Measurements from ENCODE around the gene LAMC1. TPM values are rescaled to one million over a fixed set of nuclear protein-coding genes. Genes with fewer than 3 reads are reported as not detected.

The LAMC1 gene
- total RNA-seq, 2 experiments from 2014 or later = not detected

DNA sequence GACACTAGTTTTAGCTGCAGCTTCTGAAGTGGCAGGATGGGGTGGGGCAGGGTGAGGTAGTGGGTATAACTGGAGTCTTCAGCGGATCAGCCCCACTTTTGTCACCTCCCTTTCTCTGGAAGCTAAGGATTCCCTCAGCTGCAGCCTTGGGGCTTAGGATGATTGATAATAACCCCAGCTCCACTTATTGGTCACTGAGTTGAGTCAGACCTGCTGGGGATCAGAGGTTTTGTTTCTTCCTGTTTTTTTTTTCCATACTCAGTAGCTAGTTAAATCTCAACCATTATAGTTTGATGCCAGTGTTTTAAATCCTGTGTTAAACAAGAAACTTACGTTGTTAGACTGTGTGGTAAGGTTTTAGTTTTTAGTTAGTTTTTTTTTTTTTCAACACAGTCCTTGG is 57.2 kb downstream of the LAMC1 start:
- Mint-ChIP-seq H3K4me1 (no peaks in the 10 kb centered on the region), H3K36me3 (ENCODE audit: low read depth) (no peaks in the 10 kb centered on the region), H3K27me3 (peaks cover 14% of the 10 kb centered on the region), H3K27ac (no peak overlapping the region), H3K9me3 (no peaks in the 10 kb centered on the region), H3K4me3 (no peak overlapping the region)
- no peak for DNase-seq
- CTCF ChIA-PET = interaction anchor here (1.2 kb wide), 1 partner anchor 13 kb away, joined by 3 read pairs; no protein-coding TSS in a partner anchor
- POLR2A ChIA-PET = no interaction called here

DNA sequence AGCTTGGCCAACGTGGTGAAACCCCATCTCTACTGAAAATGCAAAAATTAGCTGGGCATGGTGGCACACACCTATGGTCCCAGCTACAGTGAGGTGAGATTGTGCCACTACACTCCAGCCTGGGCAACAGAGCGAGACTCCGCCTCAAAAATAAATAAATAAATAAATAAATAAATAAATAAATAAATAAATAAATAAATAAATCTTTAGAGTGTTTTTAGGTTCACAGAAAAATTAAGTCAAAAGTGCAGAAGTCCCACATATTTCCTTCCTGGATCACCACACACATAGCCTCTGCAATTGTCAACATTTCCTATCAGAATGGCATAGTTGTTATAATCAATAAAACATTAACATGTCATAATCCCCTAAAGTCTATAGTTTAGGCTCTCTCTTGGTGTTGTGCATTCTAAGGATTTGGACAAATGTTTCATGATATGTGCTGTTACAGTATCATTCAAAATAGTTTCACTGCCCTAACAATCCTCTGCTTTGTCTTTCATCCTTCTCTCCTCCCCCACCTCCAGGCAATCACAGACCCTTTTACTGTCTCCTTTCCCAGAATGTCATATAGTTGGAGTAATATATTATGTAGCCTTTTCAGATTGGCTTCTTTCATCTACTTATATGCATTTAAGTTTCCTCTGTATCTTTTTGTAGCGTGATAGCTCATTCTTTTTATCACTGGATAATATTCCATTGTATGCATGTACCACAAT is 58.3 kb downstream of the LAMC1 start:
- no peak for DNase-seq
- no peaks in the 10 kb centered on the region for H3K36me3 Mint-ChIP-seq (ENCODE audit: low read depth)
- no peaks in the 10 kb centered on the region for H3K9me3 Mint-ChIP-seq
- H3K27ac Mint-ChIP-seq = no peak overlapping the region
- H3K4me3 Mint-ChIP-seq = no peak overlapping the region
- H3K27me3 Mint-ChIP-seq = peaks cover 13% of the 10 kb centered on the region
- H3K4me1 Mint-ChIP-seq = no peaks in the 10 kb centered on the region
- ChIA-PET POLR2A (no interaction called here), CTCF (no interaction called here)

DNA sequence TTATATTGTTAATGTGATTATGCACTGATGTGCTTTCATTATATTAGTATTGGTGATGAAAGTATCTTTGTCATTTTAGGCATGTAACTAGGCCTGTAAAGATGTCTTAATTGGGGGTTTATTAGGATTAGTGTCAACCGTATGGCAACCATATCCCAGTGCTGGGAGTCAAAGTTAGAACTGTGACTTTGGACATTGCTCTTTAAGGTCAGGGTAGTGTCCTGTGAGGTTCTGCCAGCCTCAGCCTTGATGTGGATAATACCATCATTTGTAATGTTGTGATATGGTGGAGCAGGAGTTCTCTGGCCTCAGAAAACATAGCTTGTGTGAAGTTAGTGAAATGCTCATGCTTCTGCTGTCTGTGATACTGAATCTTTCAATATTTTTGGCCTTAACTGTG is 59.4 kb downstream of the LAMC1 start:
- Mint-ChIP-seq H3K27me3 (peaks cover 10% of the 10 kb centered on the region), H3K4me1 (no peaks in the 10 kb centered on the region), H3K9me3 (no peaks in the 10 kb centered on the region), H3K27ac (no peak overlapping the region), H3K4me3 (no peak overlapping the region), H3K36me3 (ENCODE audit: low read depth) (no peaks in the 10 kb centered on the region)
- POLR2A ChIA-PET = no interaction called here
- DNase-seq = no peak
- CTCF ChIA-PET = no interaction called here

DNA sequence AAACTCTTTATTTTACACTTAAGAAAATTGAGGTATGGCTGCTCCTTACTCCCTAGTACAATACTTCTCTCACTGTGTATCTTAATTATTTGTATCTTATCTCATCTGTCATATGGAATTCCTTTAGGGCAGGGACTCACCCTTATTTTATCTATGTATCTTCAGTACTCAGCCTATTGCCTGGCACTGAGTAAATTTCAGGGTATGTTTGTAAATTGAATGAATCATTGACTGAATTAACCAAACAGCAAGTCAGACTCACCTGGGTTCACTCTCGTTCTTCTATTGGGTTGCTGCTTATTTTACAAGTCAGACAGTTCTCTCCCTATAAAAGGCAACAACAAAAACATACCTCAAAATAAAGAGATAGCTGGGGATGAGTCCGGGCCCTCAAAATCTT is 63.8 kb downstream of the LAMC1 start:
- H3K9me3 Mint-ChIP-seq = no peaks in the 10 kb centered on the region
- ChIA-PET POLR2A (no interaction called here), CTCF (no interaction called here)
- no peaks in the 10 kb centered on the region for H3K36me3 Mint-ChIP-seq (ENCODE audit: low read depth)
- H3K27ac Mint-ChIP-seq = no peak overlapping the region
- no peak for DNase-seq
- H3K4me3 Mint-ChIP-seq = no peak overlapping the region
- no peaks in the 10 kb centered on the region for H3K4me1 Mint-ChIP-seq
- H3K27me3 Mint-ChIP-seq = peaks cover 6% of the 10 kb centered on the region

DNA sequence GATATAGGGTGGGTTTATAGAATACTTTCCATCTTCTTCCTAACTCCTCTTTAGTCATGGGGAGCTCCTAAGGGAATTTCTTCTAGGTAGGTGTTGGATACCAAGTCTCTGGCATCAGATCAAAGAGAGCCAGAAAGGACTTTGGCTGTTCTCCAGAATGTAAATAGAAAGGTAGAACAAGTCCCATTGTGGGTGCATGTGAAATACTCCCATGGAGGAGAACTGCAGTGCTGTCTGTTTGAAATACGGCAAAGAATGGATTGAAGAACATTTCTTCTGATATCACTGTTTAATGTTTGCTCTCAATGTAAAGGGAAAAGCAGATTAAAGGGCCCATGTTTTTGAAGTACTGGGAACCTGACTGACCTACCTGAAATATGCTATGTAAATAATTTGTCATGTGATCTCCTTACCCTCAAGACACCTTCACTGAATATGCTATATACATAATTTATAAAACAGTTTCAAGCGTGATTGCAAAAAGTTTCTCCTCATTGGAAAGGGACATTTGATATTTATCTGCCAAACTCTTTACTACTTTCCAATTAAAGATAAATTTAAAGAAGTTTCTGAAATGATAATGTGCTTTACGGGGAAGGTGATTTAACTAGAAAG is 65.9 kb downstream of the LAMC1 start:
- DNase-seq = no peak
- Mint-ChIP-seq H3K9me3 (no peaks in the 10 kb centered on the region), H3K4me1 (no peaks in the 10 kb centered on the region), H3K4me3 (no peak overlapping the region), H3K27ac (no peak overlapping the region), H3K36me3 (ENCODE audit: low read depth) (no peaks in the 10 kb centered on the region), H3K27me3 (peaks cover 17% of the 10 kb centered on the region)
- ChIA-PET CTCF (interaction anchor here (0.9 to 1.0 kb wide), 2 partner anchors 57 to 65 kb away, joined by 3 read pairs; no protein-coding TSS in a partner anchor), POLR2A (no interaction called here)

DNA sequence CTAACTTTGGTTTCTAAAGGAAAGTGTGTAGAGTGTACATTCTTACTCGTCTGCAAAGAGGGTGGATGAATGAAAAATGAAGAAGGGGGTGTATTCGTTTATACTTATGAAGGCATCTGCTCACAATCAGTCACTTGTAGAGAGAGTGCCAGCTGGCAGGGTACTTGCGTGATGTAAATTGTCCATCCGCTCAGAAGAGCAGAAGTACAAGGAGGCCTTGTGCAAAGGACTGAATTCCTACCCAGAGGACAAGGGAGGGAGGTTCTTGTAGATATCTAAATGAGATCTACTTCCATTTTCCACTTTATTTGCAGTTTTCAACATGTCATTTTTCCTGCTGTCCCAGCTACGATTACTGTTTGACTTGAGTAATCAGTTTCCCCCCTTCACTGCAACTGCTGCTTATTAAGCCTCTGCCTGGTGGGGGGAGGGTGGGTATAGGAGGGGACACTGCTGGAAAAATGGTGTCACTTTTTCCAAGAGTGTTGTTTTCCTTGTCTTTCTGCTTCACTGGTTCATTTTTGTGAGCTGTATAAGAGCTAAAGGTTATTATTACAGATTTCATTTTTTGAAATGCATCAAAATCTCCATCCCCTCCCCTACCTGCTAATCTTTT is 67.3 kb downstream of the LAMC1 start:
- no peaks in the 10 kb centered on the region for H3K4me1 Mint-ChIP-seq
- H3K36me3 Mint-ChIP-seq (ENCODE audit: low read depth) = no peaks in the 10 kb centered on the region

DNA sequence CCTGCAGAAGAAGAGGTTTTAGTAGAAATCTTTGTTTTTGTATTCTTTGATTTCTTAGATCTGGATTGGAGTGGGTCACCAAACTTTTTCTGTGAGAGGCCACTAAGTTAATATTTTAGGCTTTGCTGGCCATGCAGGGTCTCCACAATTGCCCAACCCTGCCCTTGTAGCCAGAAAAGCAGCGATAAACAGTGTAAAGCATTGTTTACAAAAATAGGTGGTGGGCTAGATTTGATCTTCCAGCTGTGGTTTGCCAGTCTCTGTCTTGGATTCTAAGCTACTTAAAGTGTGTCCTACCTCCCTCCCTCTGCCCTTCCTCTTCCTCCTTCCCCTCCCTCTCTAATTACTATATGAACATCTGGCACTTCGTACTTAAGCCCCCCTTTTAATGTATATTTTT is 68.0 kb downstream of the LAMC1 start:
- Mint-ChIP-seq H3K27me3 (peaks cover 20% of the 10 kb centered on the region), H3K4me3 (no peak overlapping the region), H3K36me3 (ENCODE audit: low read depth) (no peaks in the 10 kb centered on the region), H3K27ac (no peak overlapping the region), H3K9me3 (no peaks in the 10 kb centered on the region), H3K4me1 (no peaks in the 10 kb centered on the region)
- ChIA-PET CTCF (no interaction called here), POLR2A (no interaction called here)
- DNase-seq = no peak

More for the DNA sequence above, 67.3 kb downstream of the LAMC1 start:
- POLR2A ChIA-PET = no interaction called here
- Mint-ChIP-seq H3K4me3 (no peak overlapping the region), H3K27me3 (peaks cover 22% of the 10 kb centered on the region), H3K27ac (no peak overlapping the region), H3K9me3 (no peaks in the 10 kb centered on the region)
- no peak for DNase-seq
- CTCF ChIA-PET = interaction anchor here (0.6 to 1.0 kb wide), 2 partner anchors 55 to 59 kb away, joined by 3 to 4 read pairs; no protein-coding TSS in a partner anchor

DNA sequence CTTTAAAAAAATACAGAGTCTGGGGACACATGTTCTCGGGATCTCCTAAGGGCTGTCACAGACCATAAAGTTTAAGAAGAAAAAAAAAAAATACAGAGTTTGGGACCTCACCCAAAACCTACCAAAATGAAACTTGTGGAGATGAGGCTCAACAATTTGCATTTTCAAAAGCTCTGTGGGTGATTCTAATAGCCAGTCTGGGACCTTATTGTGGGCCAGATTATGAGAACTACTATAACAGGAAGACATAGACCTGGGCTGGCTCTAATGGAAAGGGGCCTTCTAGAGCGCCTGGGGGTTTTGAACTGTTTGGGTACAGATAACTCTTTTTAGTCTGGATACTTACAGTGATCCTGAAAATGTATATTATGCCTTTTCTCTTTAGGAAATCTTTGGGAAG is 69.1 kb downstream of the LAMC1 start:
- CTCF ChIA-PET = no interaction called here
- H3K4me1 Mint-ChIP-seq = no peaks in the 10 kb centered on the region
- no peak for DNase-seq
- no peak overlapping the region for H3K4me3 Mint-ChIP-seq
- no peak overlapping the region for H3K27ac Mint-ChIP-seq
- peaks cover 21% of the 10 kb centered on the region for H3K27me3 Mint-ChIP-seq
- H3K36me3 Mint-ChIP-seq (ENCODE audit: low read depth) = no peaks in the 10 kb centered on the region
- POLR2A ChIA-PET = no interaction called here
- no peaks in the 10 kb centered on the region for H3K9me3 Mint-ChIP-seq

DNA sequence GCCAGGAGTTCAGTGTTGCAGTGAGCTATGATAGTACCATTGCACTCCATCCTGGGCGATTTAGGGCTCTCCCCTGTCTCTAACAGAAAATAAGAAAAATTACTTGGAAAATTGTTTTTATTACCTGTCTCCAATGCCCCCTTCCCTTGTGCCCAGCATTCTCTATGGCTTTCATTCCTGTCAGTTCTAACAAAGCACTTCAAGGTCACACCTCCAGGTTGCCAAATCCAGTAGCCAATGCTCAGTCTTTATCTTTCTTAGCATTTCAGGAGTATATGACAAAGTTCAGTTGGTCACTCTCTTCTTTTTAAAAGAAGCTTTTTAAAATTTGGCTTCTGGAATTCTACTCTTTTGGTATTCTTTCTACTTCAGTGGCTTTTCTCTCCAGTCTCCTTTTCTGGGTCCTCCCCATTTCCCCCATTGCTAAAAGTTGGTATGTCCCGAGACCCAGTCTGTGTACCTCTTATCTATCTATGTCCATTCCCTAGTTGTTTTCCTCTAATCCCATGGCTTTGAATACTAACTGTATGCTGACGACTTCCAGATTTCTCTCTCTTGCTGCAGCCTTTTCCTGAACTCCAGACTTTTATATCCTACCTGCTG is 69.9 kb downstream of the LAMC1 start:
- ChIA-PET POLR2A (no interaction called here), CTCF (interaction anchor here (1.3 kb wide), 1 partner anchor 13 kb away, joined by 3 read pairs; no protein-coding TSS in a partner anchor)
- no peak overlapping the region for H3K27ac Mint-ChIP-seq
- no peaks in the 10 kb centered on the region for H3K9me3 Mint-ChIP-seq
- no peak for DNase-seq
- H3K36me3 Mint-ChIP-seq (ENCODE audit: low read depth) = no peaks in the 10 kb centered on the region
- no peaks in the 10 kb centered on the region for H3K4me1 Mint-ChIP-seq
- H3K4me3 Mint-ChIP-seq = no peak overlapping the region
- H3K27me3 Mint-ChIP-seq = peaks cover 21% of the 10 kb centered on the region

DNA sequence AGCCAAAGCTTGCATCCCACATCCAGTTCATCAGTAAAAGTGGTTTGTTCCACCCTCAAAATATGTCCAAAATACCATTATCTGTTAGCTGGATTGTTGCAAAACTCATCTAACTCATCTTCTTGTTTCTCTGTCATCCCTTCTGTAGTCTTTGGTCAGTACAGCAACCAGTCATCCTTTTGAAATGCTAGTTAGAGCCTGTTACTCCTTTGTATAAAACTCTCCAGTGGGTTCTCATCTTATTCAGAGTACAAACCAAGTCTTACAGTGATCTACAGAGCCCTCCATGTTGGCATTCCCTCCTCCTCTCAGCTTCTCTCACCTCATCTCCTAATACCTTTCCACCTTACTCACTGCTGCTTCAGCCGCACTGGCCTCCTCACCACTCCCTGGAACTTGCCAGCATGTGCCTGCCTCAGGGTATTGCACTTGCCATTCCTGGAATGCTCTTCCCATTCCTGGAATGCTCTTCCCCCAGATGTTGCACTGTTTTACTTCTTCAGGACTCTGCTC is 70.6 kb downstream of the LAMC1 start:
- Mint-ChIP-seq H3K4me3 (no peak overlapping the region), H3K36me3 (ENCODE audit: low read depth) (no peaks in the 10 kb centered on the region), H3K4me1 (no peaks in the 10 kb centered on the region), H3K27ac (no peak overlapping the region), H3K9me3 (no peaks in the 10 kb centered on the region), H3K27me3 (peaks cover 21% of the 10 kb centered on the region)
- ChIA-PET POLR2A (no interaction called here), CTCF (interaction anchor here (1.3 kb wide), 1 partner anchor 14 kb away, joined by 3 read pairs; no protein-coding TSS in a partner anchor)
- no peak for DNase-seq

DNA sequence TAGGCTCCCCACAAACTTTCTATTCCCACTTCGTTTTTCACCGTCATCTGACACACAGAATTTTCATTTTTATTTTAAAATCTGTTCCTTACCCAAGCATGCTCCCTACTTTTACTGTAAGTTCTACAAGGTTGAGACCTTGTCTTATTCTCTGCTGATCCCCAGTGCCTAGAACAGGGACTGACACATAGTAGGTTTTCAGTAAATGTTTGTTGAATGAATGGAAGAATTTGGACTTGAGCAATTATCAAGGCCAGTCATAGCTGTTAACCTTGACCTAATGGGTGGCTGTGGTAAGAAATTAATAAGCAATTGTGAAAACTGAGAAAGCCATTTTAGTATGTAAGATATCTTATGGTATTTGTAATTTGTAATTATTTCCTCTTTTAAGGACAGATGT is 71.1 kb downstream of the LAMC1 start:
- Mint-ChIP-seq H3K9me3 (no peaks in the 10 kb centered on the region), H3K27ac (no peak overlapping the region), H3K27me3 (peaks cover 21% of the 10 kb centered on the region), H3K4me3 (no peak overlapping the region), H3K36me3 (ENCODE audit: low read depth) (no peaks in the 10 kb centered on the region), H3K4me1 (no peaks in the 10 kb centered on the region)
- CTCF ChIA-PET = no interaction called here
- no peak for DNase-seq
- POLR2A ChIA-PET = no interaction called here

DNA sequence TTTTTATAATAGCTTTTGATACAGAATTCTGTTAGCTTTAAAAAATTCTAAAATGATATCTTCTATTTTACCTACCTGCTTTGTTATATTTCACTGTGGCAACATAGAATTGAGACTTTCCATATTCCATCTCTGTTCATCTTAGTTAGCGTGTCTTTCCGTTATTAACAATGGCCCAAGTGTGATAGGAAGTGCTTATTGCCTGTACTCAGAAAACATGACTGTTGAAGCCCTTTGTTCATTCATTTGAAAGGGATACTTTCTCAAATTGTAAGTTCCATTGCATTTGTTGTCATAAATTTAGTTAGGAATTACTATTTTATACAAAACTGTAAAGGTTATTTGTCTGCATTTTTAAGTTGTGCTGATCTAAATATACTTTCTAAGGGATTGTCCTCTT is 73.1 kb downstream of the LAMC1 start:
- Mint-ChIP-seq H3K36me3 (ENCODE audit: low read depth) (no peaks in the 10 kb centered on the region), H3K4me3 (no peak overlapping the region), H3K9me3 (no peaks in the 10 kb centered on the region), H3K4me1 (no peaks in the 10 kb centered on the region), H3K27ac (no peak overlapping the region), H3K27me3 (peaks cover 21% of the 10 kb centered on the region)
- ChIA-PET POLR2A (no interaction called here), CTCF (no interaction called here)
- no peak for DNase-seq

DNA sequence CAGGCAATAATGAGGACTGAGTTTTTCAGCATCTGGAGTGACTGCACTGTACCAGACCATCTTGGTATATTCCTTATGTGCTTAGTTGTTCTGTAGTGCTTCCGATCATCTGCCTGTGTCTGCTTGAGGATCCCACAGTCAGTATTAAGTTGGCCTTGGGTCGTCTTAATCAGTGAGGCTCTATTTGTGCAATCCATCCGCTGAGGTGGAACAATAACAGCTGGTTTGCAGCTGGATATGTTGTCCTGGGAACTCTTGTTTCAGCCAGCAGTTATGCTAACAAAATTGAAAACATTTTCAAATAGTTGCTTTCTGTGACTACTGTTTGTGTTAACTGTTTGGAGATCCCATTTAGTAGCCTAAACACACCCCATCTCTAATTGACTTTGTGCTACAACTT is 73.7 kb downstream of the LAMC1 start:
- DNase-seq = no peak
- no peaks in the 10 kb centered on the region for H3K9me3 Mint-ChIP-seq
- H3K36me3 Mint-ChIP-seq (ENCODE audit: low read depth) = no peaks in the 10 kb centered on the region
- H3K27ac Mint-ChIP-seq = no peak overlapping the region
- H3K4me1 Mint-ChIP-seq = no peaks in the 10 kb centered on the region
- ChIA-PET POLR2A (no interaction called here), CTCF (no interaction called here)
- no peak overlapping the region for H3K4me3 Mint-ChIP-seq
- H3K27me3 Mint-ChIP-seq = peaks cover 24% of the 10 kb centered on the region
